Heart left ventricle (tissue), 13 donors: ENCODE data around the gene IRF8.

ENCODE experiments used
- POLR2A ChIP-seq, 2 donors: fragments of 450-650 bp; IDR thresholded peaks; one replicate each; pipeline ENCODE4 v1.6.1; 2017; ENCODE audit warnings: antibody characterized with exemption in 2 of 2, mild to moderate bottlenecking in 2 of 2, moderate library complexity in 2 of 2
- TF ChIP-seq, protein P1 (sequence below), 12 donors: fragments of 200-600 bp; sonication (generic) in 4 of 12; IDR thresholded peaks; one replicate each; pipeline versions ENCODE4 v1.5.0 to v1.8.0; 2018 to 2022; ENCODE audit warnings: antibody characterized with exemption in 12 of 12, mild to moderate bottlenecking in 5 of 12
- donor health status: ischemic (EF 13 %, LVEDD 7.1; RV severe dilation, severe dysfunction).
- donor health status: DM: no; HTN: yes; CAD: no.
- donor health status: DM: no; HTN: no; CAD: no.
- donor health status: ischemic (EF 25% LVEDD 6.9; RV normal size, moderate dysfunction).
- donor health status: ischemic (EF 25% LVEDD 5.7; RV mildly dilated, moderate dysfunction).
- donor health status: ischemic (EF 35%, LVEDD 5.7; RV mildly dilated, moderate dysfunction).
- donor health status: nonischemic (EF 11% LVEDD 7.7; RV severe dilation, severe dysfunction).
- donor health status: DM: yes; HTN: yes; CAD: no.
- donor health status: PGD.
- donor health status: ischemic (EF 29% LVEDD 5.4; RV normal size, mild dysfunction).
- donor health status: nonischemic (EF 23%, LVEDD 6.1; RV moderate dilation, normal function).

DNA sequence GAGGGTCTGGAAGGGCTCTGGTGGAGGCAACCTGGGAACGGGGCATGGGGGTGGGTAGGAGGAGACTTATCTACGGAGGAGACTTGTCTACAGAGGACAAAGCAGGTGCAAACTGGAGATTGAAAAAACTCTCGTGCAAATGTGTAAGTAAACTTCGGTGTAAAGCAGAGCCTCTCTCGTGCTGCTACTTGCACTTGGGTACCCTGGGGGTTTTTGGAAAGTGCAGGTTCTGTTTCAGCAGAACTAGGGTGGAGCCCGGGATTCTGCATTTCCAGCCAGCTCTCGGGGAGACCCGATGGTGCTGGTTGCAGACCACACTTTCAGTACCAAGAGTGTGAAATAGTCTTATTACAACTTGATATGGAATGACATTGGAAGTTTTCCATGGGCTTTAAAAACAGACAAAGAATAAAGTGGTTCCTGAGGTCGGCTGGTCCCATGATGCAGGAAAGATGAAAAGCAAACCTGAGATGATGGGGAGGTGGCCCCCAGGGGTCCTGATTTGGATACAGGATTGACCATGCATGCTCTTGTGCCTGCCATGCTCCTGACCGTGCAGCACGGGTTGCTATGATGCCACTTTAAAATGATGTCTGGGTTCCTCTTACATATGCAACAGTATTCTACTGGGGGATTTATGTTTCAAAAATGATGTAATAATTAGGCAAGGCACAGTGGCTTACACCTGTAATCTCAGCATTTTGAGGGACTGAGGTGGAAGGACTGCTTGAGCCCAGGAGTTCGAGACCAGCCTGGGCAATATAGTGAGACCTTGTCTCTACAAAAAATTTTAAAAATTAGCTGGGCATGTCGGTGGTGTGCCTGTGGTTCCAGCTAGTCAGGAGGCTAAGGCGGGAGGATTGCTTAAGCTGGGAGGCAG is 69.3 kb downstream of the IRF8 start:
- no peak for TF ChIP-seq POLR2A (IDR thresholded peaks at IDR 0.05)
- TF ChIP-seq, protein P1, sequence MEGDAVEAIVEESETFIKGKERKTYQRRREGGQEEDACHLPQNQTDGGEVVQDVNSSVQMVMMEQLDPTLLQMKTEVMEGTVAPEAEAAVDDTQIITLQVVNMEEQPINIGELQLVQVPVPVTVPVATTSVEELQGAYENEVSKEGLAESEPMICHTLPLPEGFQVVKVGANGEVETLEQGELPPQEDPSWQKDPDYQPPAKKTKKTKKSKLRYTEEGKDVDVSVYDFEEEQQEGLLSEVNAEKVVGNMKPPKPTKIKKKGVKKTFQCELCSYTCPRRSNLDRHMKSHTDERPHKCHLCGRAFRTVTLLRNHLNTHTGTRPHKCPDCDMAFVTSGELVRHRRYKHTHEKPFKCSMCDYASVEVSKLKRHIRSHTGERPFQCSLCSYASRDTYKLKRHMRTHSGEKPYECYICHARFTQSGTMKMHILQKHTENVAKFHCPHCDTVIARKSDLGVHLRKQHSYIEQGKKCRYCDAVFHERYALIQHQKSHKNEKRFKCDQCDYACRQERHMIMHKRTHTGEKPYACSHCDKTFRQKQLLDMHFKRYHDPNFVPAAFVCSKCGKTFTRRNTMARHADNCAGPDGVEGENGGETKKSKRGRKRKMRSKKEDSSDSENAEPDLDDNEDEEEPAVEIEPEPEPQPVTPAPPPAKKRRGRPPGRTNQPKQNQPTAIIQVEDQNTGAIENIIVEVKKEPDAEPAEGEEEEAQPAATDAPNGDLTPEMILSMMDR (IDR thresholded peaks at IDR 0.05): no peak
